OCI-LY7 (cell line): ENCODE data around the gene AMMECR1.

Experiments
- EZH2phosphoT487 ChIP-seq: fragments of 200-600 bp; sonication (generic); IDR thresholded peaks from 2 replicates; pipeline ENCODE4 v1.6.1; 2018; ENCODE audit warnings: low read depth, borderline replicate concordance, mild to moderate bottlenecking, mixed run types, antibody characterized with exemption, low read length, moderate library complexity, mixed read lengths
- TF ChIP-seq, protein P1 (sequence below): fragments of 200-600 bp; sonication (generic); conservative IDR thresholded peaks from 2 replicates; pipeline ENCODE4 v1.5.1; 2014; ENCODE audit warnings: mild to moderate bottlenecking, antibody characterized with exemption, low read length, moderate library complexity, mixed read lengths

DNA sequence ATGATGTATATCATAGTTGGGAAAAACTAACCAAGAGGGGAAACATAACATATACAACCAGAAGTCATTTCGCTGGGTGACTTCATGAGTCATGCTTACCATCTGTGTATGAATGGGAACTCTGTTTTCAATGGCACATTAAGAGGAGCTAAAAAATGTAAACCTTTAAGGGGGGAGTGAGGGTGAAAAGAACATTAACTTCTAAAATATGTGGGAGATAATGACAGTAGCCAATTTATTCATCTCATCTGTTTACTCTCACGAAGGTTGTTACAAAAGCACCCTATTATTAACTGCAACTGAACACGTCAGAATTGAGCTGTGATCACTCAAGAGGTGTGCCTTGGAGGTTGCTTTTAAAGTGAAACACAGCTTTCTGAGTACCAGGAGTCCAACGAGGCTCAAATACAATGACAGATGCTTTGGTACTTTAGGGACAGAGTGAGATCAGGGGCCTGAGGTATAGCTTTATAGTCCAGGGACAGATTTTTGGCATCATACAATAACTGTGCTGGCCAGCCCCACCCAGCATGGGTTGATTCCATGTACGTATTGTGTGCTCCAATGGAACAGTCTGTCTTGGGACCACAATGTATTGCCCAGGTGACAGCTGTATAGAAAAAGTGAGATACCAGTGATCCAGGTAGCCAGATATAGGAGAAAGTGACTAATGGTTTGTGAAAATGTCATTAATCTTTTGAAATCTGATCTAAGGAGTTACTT is 107.3 kb downstream of the AMMECR1 start:
- TF ChIP-seq, protein P1, sequence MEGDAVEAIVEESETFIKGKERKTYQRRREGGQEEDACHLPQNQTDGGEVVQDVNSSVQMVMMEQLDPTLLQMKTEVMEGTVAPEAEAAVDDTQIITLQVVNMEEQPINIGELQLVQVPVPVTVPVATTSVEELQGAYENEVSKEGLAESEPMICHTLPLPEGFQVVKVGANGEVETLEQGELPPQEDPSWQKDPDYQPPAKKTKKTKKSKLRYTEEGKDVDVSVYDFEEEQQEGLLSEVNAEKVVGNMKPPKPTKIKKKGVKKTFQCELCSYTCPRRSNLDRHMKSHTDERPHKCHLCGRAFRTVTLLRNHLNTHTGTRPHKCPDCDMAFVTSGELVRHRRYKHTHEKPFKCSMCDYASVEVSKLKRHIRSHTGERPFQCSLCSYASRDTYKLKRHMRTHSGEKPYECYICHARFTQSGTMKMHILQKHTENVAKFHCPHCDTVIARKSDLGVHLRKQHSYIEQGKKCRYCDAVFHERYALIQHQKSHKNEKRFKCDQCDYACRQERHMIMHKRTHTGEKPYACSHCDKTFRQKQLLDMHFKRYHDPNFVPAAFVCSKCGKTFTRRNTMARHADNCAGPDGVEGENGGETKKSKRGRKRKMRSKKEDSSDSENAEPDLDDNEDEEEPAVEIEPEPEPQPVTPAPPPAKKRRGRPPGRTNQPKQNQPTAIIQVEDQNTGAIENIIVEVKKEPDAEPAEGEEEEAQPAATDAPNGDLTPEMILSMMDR = no peak
- no peak for TF ChIP-seq EZH2phosphoT487
